PC-9 (cell line): ENCODE data around the gene MEGF8.

Experiments
- EZH2 ChIP-seq: fragments of 200-600 bp; sonication (generic); IDR thresholded peaks from 2 replicates; pipeline ENCODE4 v1.8.0; 2017; ENCODE audit warnings: antibody characterized with exemption, low read depth
- TF ChIP-seq, protein P1 (sequence below): fragments of 200-600 bp; sonication (generic); conservative IDR thresholded peaks from 2 replicates; pipeline ENCODE4 v1.6.1; 2017; ENCODE audit warnings: mixed run types, antibody characterized with exemption, mild to moderate bottlenecking, moderate library complexity

DNA sequence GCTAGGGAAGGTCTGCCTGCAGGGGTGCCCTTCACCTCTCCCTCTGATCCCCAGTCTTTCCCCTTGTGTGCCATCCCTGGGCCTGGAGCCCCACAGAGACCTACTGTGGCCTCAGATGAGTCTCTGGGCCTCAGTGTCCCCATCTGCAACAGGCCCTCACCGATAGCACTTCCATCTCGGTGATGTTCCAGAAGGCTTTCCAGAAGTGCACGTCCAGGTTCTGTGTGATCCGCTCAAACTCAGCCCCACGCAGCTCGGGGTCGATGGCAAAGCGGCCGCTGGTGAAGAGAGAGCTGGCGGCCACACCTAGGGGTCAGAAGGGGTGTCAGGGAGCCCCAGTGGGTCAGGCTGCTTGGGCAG lies 82.4 kb downstream of the MEGF8 start:
- TF ChIP-seq, protein P1, sequence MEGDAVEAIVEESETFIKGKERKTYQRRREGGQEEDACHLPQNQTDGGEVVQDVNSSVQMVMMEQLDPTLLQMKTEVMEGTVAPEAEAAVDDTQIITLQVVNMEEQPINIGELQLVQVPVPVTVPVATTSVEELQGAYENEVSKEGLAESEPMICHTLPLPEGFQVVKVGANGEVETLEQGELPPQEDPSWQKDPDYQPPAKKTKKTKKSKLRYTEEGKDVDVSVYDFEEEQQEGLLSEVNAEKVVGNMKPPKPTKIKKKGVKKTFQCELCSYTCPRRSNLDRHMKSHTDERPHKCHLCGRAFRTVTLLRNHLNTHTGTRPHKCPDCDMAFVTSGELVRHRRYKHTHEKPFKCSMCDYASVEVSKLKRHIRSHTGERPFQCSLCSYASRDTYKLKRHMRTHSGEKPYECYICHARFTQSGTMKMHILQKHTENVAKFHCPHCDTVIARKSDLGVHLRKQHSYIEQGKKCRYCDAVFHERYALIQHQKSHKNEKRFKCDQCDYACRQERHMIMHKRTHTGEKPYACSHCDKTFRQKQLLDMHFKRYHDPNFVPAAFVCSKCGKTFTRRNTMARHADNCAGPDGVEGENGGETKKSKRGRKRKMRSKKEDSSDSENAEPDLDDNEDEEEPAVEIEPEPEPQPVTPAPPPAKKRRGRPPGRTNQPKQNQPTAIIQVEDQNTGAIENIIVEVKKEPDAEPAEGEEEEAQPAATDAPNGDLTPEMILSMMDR, result no peak
- no peak for TF ChIP-seq EZH2
